ENCODE results near the gene LRMDA. TPM values are rescaled to one million over a fixed set of nuclear protein-coding genes. Genes with fewer than 3 reads are reported as not detected.

The LRMDA gene
- total and polyA plus RNA-seq, 2 of the 13 experiments (the other 11 are each of a cell fraction or from before 2014, with no cell fraction given), result 13.4 to 22.0 TPM

- TF ChIP-seq ZNF652 (CRISPR knock-in tag; IDR thresholded peaks at IDR 0.05; ENCODE audit: borderline replicate concordance, low read depth), result no peak
- peak; percentile 33 for TF ChIP-seq PCBP2 (optimal IDR thresholded peaks at IDR 0.05; ENCODE audit: low read depth, low read length, poor library complexity, severe bottlenecking)
- peak; percentile 75; the same call in 1 of the 2 replicates for TF ChIP-seq ZC3H4 (CRISPR knock-in tag; IDR thresholded peaks at IDR 0.05; ENCODE audit: borderline replicate concordance)
- TF ChIP-seq RXRB (CRISPR knock-in tag; IDR thresholded peaks at IDR 0.05; ENCODE audit: borderline replicate concordance), result no peak
- peak; percentile 70 for TF ChIP-seq SALL1 (CRISPR knock-in tag; IDR thresholded peaks at IDR 0.05)
- TF ChIP-seq RNF2 (conservative IDR thresholded peaks at IDR 0.05; ENCODE audit: low read depth), result no peak
- TF ChIP-seq ZFP91 (CRISPR knock-in tag; IDR thresholded peaks at IDR 0.05; ENCODE audit: borderline replicate concordance), result peak; percentile 70
- TF ChIP-seq KDM5A (IDR thresholded peaks at IDR 0.05; ENCODE audit: borderline replicate concordance, low read length), result no peak
- TF ChIP-seq ISX (CRISPR knock-in tag; conservative IDR thresholded peaks at IDR 0.05), result no peak
- no peak for TF ChIP-seq MTA3 (CRISPR knock-in tag; IDR thresholded peaks at IDR 0.05)
- no peak; the same call in 1 of the 2 replicates for TF ChIP-seq ZNF414 (CRISPR knock-in tag; IDR thresholded peaks at IDR 0.05)
- peak; percentile 73 for TF ChIP-seq YY1 (IDR thresholded peaks at IDR 0.05; ENCODE audit: insufficient read depth, insufficient replicate concordance, low read depth, low read length)
- TF ChIP-seq NFRKB (IDR thresholded peaks at IDR 0.05), result no peak
- peak; percentile 79; the same call in 1 of the 2 replicates for TF ChIP-seq KDM2A (CRISPR knock-in tag; IDR thresholded peaks at IDR 0.05; ENCODE audit: borderline replicate concordance, low read depth)
- TF ChIP-seq ZSCAN12 (CRISPR knock-in tag; IDR thresholded peaks at IDR 0.05), result peak; percentile 36; the same call in 1 of the 2 replicates
- no peak for TF ChIP-seq ZNF251 (CRISPR knock-in tag; IDR thresholded peaks at IDR 0.05)
- TF ChIP-seq, protein P1, sequence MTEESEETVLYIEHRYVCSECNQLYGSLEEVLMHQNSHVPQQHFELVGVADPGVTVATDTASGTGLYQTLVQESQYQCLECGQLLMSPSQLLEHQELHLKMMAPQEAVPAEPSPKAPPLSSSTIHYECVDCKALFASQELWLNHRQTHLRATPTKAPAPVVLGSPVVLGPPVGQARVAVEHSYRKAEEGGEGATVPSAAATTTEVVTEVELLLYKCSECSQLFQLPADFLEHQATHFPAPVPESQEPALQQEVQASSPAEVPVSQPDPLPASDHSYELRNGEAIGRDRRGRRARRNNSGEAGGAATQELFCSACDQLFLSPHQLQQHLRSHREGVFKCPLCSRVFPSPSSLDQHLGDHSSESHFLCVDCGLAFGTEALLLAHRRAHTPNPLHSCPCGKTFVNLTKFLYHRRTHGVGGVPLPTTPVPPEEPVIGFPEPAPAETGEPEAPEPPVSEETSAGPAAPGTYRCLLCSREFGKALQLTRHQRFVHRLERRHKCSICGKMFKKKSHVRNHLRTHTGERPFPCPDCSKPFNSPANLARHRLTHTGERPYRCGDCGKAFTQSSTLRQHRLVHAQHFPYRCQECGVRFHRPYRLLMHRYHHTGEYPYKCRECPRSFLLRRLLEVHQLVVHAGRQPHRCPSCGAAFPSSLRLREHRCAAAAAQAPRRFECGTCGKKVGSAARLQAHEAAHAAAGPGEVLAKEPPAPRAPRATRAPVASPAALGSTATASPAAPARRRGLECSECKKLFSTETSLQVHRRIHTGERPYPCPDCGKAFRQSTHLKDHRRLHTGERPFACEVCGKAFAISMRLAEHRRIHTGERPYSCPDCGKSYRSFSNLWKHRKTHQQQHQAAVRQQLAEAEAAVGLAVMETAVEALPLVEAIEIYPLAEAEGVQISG (CRISPR knock-in tag; IDR thresholded peaks at IDR 0.05), result peak; percentile 33; the same call in 1 of the 2 replicates
- peak; percentile 71 for TF ChIP-seq RBFOX2 (IDR thresholded peaks at IDR 0.05; ENCODE audit: low read depth, low read length)
- TF ChIP-seq ZNF12 (CRISPR knock-in tag; IDR thresholded peaks at IDR 0.05), result 0 out of 2 replicates have a peak, but pooled peaks have one; percentile 32
- TF ChIP-seq ZNF660 (CRISPR knock-in tag; IDR thresholded peaks at IDR 0.05; ENCODE audit: borderline replicate concordance, low read depth), result no peak
- TF ChIP-seq JUNB (CRISPR knock-in tag; IDR thresholded peaks at IDR 0.05; ENCODE audit: borderline replicate concordance), result peak; percentile 35; the same call in 1 of the 2 replicates
- peak; percentile 96 for TF ChIP-seq TCF7L2 (IDR thresholded peaks at IDR 0.05; ENCODE audit: low read depth, low read length)
- peak; percentile 65 to 90; a peak in 3 of 4 replicates for TF ChIP-seq HMGXB4 (CRISPR knock-in tag; IDR thresholded peaks at IDR 0.05; ENCODE audit: borderline replicate concordance in 1 of 2, low read depth in 1 of 2)
Measured at GRCh38 chr10:75404815-75405597, 26.4 kb upstream of the LRMDA start (continued).

Measured in HepG2 (cell line).